Liver (tissue), 9 donors: ENCODE measurements around the gene SNRK. TPM values are rescaled to one million over a fixed set of nuclear protein-coding genes. Genes with fewer than 3 reads are reported as not detected.

Source experiments
- DNase-seq: peaks from one replicate; pipeline ENCODE4 v3.0.0-alpha.2; 2017; ENCODE audit warnings: low spot score
- H3K27ac ChIP-seq, 2 donors: one replicate each; pipeline ENCODE4 v1.7.0; 2013; ENCODE audit warnings: inconsistent platforms in 2 of 2, low read length in 2 of 2, control low read depth in 1 of 2, low read depth in 1 of 2, mild to moderate bottlenecking in 1 of 2
- H3K27me3 ChIP-seq, 4 donors: one replicate each; pipeline versions ENCODE4 v1.6.1 to v1.7.0; 2013; ENCODE audit warnings: low read length in 3 of 4, inconsistent platforms in 1 of 4, mild to moderate bottlenecking in 1 of 4, moderate library complexity in 1 of 4; ENCODE audit not compliant: control insufficient read depth in 4 of 4, insufficient read depth in 4 of 4
- H3K36me3 ChIP-seq, 4 donors: one replicate each; pipeline versions ENCODE4 v1.6.1 to v1.7.0; 2013; ENCODE audit warnings: low read length in 3 of 4, mild to moderate bottlenecking in 3 of 4, low read depth in 1 of 4, moderate library complexity in 1 of 4; ENCODE audit not compliant: control insufficient read depth in 4 of 4, insufficient read depth in 3 of 4
- H3K4me1 ChIP-seq, 4 donors: one replicate each; pipeline versions ENCODE4 v1.6.1 to v1.7.0; 2013; ENCODE audit warnings: low read length in 3 of 4, mild to moderate bottlenecking in 3 of 4, moderate library complexity in 1 of 4; ENCODE audit not compliant: control insufficient read depth in 4 of 4, insufficient read depth in 4 of 4
- H3K4me3 ChIP-seq, 3 donors: one replicate each; pipeline versions ENCODE4 v1.6.1 to v1.7.0; 2013; ENCODE audit warnings: low read length in 3 of 3, control low read depth in 1 of 3, low read depth in 1 of 3, mild to moderate bottlenecking in 1 of 3
- H3K9ac ChIP-seq, 2 donors: one replicate each; pipeline ENCODE4 v1.7.0; 2013; ENCODE audit warnings: low read length in 2 of 2, mild to moderate bottlenecking in 2 of 2, moderate library complexity in 2 of 2, control low read depth in 1 of 2, low read depth in 1 of 2
- H3K9me3 ChIP-seq, 4 donors: one replicate each; pipeline versions ENCODE4 v1.6.1 to v1.7.0; 2013; ENCODE audit warnings: low read length in 3 of 4; ENCODE audit not compliant: control insufficient read depth in 4 of 4
- EGR1 ChIP-seq, 2 donors: IDR thresholded peaks; 2 replicates each; pipeline ENCODE4 v1.6.1; 2016 to 2018; ENCODE audit warnings: antibody characterized with exemption in 2 of 2, low read depth in 2 of 2
- FOXA2 ChIP-seq: IDR thresholded peaks from 2 replicates; pipeline ENCODE4 v1.6.1; 2016; ENCODE audit warnings: antibody characterized with exemption
- GABPA ChIP-seq, 2 donors: IDR thresholded peaks in 1 of 2; conservative IDR thresholded peaks in 1 of 2; 2 replicates each; pipeline ENCODE4 v1.6.1; 2016; ENCODE audit warnings: antibody characterized with exemption in 2 of 2, mild to moderate bottlenecking in 1 of 2, moderate library complexity in 1 of 2
- HNF4A ChIP-seq, 2 donors: conservative IDR thresholded peaks; 2 replicates each; pipeline ENCODE4 v1.6.1; 2016; ENCODE audit warnings: antibody characterized with exemption in 2 of 2, mild to moderate bottlenecking in 2 of 2
- HNF4G ChIP-seq: IDR thresholded peaks from 2 replicates; pipeline ENCODE4 v1.6.1; 2016; ENCODE audit warnings: antibody characterized with exemption
- NR2F2 ChIP-seq: IDR thresholded peaks from 2 replicates; pipeline ENCODE4 v1.6.1; 2016; ENCODE audit warnings: antibody characterized with exemption
- RAD21 ChIP-seq, 2 donors: IDR thresholded peaks; 2 replicates each; pipeline ENCODE4 v1.6.1; 2016; ENCODE audit warnings: antibody characterized with exemption in 2 of 2, mild to moderate bottlenecking in 2 of 2
- RXRA ChIP-seq, 2 donors: IDR thresholded peaks; 2 replicates each; pipeline ENCODE4 v1.6.1; 2017 to 2018; ENCODE audit warnings: antibody characterized with exemption in 2 of 2, mild to moderate bottlenecking in 1 of 2
- SP1 ChIP-seq: IDR thresholded peaks from 2 replicates; pipeline ENCODE4 v1.6.1; 2018; ENCODE audit warnings: antibody characterized with exemption, mild to moderate bottlenecking
- TAF1 ChIP-seq: conservative IDR thresholded peaks from 2 replicates; pipeline ENCODE4 v1.6.1; 2016; ENCODE audit warnings: antibody characterized with exemption, mild to moderate bottlenecking
- YY1 ChIP-seq: IDR thresholded peaks from 2 replicates; pipeline ENCODE4 v1.6.1; 2016; ENCODE audit warnings: antibody characterized with exemption, mild to moderate bottlenecking
- WGBS: extraction: QIAGEN DNeasy Blood & Tissue Kit; methylation state at CpG from one replicate; pipeline ENCODE4 v1.1.7; 2013; 5-methylcytosine and 5-hydroxymethylcytosine counted together
- polyA plus RNA-seq, 2 donors: library from polyadenylated mRNA; stranded (reverse) in 1 of 2; unstranded in 1 of 2; fragments of 200-250 nt in 1 of 2; fragments of >200 nt in 1 of 2; fragmentation: Nextera tagmentation in 1 of 2; extraction: Ambion mirVana in 1 of 2; gene quantifications; one replicate each; pipeline versions ENCODE4 v1.2.1 to v1.2.3, GENCODE V29; 2013 to 2015
- total RNA-seq, 2 donors: library from RNA; depleted of rRNA; stranded (reverse); fragments of >200 nt; gene quantifications; one replicate each; pipeline ENCODE4 v1.2.3, GENCODE V29; 2014
- TF ChIP-seq, protein P1 (sequence below): IDR thresholded peaks from 2 replicates; pipeline ENCODE4 v1.6.1; 2016; ENCODE audit warnings: antibody characterized with exemption
- TF ChIP-seq, protein P2 (sequence below): fragments of 150-350 bp; IDR thresholded peaks from 2 replicates; pipeline ENCODE4 v1.5.1; 2017; ENCODE audit warnings: improper control_type of control experiment, low read depth, low read length; ENCODE audit not compliant: missing input control
- TF ChIP-seq, protein P3 (sequence below): IDR thresholded peaks from 2 replicates; pipeline ENCODE4 v1.6.1; 2016; ENCODE audit warnings: antibody characterized with exemption
- TF ChIP-seq, protein P4 (sequence below): IDR thresholded peaks from 2 replicates; pipeline ENCODE4 v1.6.1; 2016; ENCODE audit warnings: antibody characterized with exemption
- donor health status: healthy.
- donor health status: healthy.
- donor health status: healthy.
- donor health status: healthy.
- donor health status: healthy.

Gene SNRK
- total and polyA plus RNA-seq, 4 donors, result 5.8 to 28.5 (median 14.6) TPM

DNA sequence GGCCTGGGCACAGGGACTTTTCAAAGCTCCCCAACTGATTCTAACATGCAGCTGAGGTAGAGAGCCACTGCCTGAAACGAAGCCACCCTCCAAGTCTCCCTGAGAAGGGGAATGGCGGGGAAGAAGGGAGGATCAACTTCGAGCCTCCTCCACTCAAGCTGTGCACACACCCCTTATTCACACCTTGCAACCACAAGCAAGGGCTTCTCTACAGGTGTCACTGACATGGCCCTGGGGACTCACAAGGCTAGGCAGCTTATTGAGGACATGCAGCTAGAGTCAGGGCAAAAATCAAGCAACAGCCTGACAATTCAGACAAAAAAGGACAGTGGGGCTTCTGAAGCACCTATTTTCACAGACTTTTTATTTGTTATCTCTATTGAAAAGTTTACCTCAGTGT lies 85.2 kb downstream of the SNRK start:
- Histone ChIP-seq H3K27ac (no peak overlapping the region), H3K9ac (no peak overlapping the region), H3K4me3 (no peak overlapping the region), H3K36me3 (no peaks in the 10 kb centered on the region), H3K27me3 (no peaks in the 10 kb centered on the region), H3K4me1 (no peaks in the 10 kb centered on the region), H3K9me3 (no peaks in the 10 kb centered on the region)
- no peak for DNase-seq
- 93% methylated on average over 3 of the region's 3 CpGs for WGBS
- no peak for TF ChIP-seq HNF4G
- TF ChIP-seq, protein P1, sequence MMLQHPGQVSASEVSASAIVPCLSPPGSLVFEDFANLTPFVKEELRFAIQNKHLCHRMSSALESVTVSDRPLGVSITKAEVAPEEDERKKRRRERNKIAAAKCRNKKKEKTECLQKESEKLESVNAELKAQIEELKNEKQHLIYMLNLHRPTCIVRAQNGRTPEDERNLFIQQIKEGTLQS, result no peak
- no peak for TF ChIP-seq SP1
- no peak for TF ChIP-seq RAD21 (IDR thresholded peaks at IDR 0.05)
- TF ChIP-seq, protein P2, sequence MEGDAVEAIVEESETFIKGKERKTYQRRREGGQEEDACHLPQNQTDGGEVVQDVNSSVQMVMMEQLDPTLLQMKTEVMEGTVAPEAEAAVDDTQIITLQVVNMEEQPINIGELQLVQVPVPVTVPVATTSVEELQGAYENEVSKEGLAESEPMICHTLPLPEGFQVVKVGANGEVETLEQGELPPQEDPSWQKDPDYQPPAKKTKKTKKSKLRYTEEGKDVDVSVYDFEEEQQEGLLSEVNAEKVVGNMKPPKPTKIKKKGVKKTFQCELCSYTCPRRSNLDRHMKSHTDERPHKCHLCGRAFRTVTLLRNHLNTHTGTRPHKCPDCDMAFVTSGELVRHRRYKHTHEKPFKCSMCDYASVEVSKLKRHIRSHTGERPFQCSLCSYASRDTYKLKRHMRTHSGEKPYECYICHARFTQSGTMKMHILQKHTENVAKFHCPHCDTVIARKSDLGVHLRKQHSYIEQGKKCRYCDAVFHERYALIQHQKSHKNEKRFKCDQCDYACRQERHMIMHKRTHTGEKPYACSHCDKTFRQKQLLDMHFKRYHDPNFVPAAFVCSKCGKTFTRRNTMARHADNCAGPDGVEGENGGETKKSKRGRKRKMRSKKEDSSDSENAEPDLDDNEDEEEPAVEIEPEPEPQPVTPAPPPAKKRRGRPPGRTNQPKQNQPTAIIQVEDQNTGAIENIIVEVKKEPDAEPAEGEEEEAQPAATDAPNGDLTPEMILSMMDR, result no peak
- no peak for TF ChIP-seq HNF4A (conservative IDR thresholded peaks at IDR 0.05)
- TF ChIP-seq, protein P3, sequence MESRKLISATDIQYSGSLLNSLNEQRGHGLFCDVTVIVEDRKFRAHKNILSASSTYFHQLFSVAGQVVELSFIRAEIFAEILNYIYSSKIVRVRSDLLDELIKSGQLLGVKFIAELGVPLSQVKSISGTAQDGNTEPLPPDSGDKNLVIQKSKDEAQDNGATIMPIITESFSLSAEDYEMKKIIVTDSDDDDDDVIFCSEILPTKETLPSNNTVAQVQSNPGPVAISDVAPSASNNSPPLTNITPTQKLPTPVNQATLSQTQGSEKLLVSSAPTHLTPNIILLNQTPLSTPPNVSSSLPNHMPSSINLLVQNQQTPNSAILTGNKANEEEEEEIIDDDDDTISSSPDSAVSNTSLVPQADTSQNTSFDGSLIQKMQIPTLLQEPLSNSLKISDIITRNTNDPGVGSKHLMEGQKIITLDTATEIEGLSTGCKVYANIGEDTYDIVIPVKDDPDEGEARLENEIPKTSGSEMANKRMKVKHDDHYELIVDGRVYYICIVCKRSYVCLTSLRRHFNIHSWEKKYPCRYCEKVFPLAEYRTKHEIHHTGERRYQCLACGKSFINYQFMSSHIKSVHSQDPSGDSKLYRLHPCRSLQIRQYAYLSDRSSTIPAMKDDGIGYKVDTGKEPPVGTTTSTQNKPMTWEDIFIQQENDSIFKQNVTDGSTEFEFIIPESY, result no peak
- TF ChIP-seq YY1, result no peak
- TF ChIP-seq FOXA2, result no peak

DNA sequence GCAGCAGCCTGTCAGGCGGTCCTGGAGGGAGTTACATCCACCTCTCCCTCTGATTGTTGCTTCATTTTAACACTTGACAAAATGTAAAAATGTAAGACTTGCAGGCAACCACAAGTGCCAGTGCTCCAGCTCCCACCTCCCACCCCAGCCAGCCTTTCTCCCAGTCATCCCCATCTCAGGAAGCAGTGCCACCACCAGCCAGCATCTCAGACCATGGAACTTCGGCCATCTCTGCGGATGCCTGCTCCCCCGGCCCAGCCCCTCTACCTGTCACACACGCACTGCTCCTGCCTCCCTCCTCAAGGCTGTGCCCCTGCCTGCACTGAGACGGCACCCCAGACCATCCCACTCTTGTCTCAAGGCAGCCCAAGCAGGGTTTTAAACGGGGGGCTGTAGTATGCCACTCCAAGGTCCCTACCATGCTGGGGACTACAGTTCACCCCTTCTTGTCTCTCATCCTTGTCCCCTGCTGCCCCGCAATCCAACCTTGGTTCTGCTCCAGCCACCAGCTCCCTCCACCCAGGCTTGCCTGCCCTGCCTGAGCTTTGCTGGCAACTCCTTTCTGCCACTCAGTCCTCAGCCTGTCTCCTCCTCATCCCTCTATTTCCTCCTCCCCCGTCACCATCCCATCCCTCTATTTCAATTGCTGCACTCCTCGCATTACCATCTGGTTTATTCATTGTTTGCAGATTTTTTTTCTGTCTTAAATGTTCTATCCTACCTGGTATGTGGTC lies 85.8 kb downstream of the SNRK start:
- Histone ChIP-seq H3K9ac (no peak overlapping the region), H3K9me3 (no peaks in the 10 kb centered on the region), H3K4me1 (peaks cover 0 to 4% (median 1%) of the 10 kb centered on the region in 4 donors), H3K36me3 (no peaks in the 10 kb centered on the region), H3K4me3 (no peak overlapping the region), H3K27ac (no peak overlapping the region), H3K27me3 (no peaks in the 10 kb centered on the region)
- no peak for DNase-seq
- TF ChIP-seq SP1 (no peak), EGR1 (IDR thresholded peaks at IDR 0.05; ENCODE audit: low read depth in 2 of 2) (no peak), RXRA (IDR thresholded peaks at IDR 0.05) (no peak), HNF4A (conservative IDR thresholded peaks at IDR 0.05) (no peak)
- 96% methylated on average over 10 of the region's 10 CpGs for WGBS

DNA sequence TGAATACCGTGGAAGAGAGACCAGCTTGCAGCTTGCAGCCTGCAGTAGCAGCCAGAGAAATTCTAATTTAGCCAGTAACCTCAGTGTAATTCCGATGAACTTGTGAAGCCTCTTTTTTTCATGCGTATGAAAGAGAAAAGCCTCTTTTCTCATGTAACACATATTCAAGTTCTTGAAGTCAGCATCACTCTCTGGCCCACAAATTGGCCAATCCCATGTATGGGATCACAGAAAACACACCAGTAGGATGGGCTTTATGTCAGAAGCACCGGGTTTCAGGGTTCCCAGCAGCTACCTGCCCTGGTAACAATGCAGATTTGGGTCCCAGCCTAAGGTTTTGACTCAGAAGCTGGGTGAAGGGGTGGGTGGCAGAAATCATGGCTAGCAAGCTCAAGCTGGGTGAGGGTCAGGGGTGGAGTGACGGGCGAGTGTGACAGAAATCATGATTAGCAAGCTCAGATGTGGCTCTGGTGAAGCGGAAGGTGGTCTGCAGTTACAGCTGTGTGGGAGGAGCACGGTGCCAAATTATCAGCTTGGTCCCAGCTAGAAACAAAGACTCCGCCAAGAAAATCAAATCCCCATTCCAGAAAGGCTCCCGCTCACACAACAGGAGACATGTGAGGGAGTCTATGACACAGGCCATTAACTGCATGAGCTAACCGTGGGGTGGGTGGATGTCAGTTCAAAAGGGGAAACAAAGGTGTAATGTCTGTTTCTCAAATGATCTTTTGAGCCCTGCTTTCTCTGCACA lies 86.6 kb downstream of the SNRK start:
- H3K4me1 ChIP-seq, result peaks cover 2 to 12% (median 7%) of the 10 kb centered on the region in 4 donors
- H3K36me3 ChIP-seq, result no peaks in the 10 kb centered on the region
- 94% methylated on average over 11 of the region's 11 CpGs for WGBS
- TF ChIP-seq NR2F2 (no peak), HNF4G (no peak), RAD21 (IDR thresholded peaks at IDR 0.05) (no peak), RXRA (IDR thresholded peaks at IDR 0.05) (no peak), YY1 (no peak), FOXA2 (no peak), EGR1 (IDR thresholded peaks at IDR 0.05; ENCODE audit: low read depth in 2 of 2) (no peak), TAF1 (no peak), GABPA (IDR thresholded peaks at IDR 0.05 in 1 of 2, conservative IDR thresholded peaks at IDR 0.05 in 1 of 2) (no peak)
- TF ChIP-seq, protein P3, result no peak
- TF ChIP-seq, protein P2, result no peak
- TF ChIP-seq, protein P4, sequence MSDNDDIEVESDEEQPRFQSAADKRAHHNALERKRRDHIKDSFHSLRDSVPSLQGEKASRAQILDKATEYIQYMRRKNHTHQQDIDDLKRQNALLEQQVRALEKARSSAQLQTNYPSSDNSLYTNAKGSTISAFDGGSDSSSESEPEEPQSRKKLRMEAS, result no peak
- no peak overlapping the region for H3K4me3 ChIP-seq
- no peak overlapping the region for H3K9ac ChIP-seq
- no peaks in the 10 kb centered on the region for H3K9me3 ChIP-seq
- no peak overlapping the region for H3K27ac ChIP-seq
- H3K27me3 ChIP-seq, result no peaks in the 10 kb centered on the region
- no peak for DNase-seq
